H1 (cell line): ENCODE measurements around the gene CD47. TPM values are rescaled to one million over a fixed set of nuclear protein-coding genes. Genes with fewer than 3 reads are reported as not detected.

Experiments used
- CTCF ChIA-PET: fragments of 300-600 bp; sonication (Branson Sonifier 250); formaldehyde crosslinking; loops from one replicate; lab custom pipeline; 2021; ENCODE audit not compliant: partially characterized antibody; lab: Charles Lee
- POLR2A ChIA-PET: fragments of 300-600 bp; sonication (Branson Sonifier 250); formaldehyde crosslinking; loops from one replicate; lab custom pipeline; 2021; ENCODE audit warnings: inconsistent platforms; ENCODE audit not compliant: partially characterized antibody; lab: Charles Lee
- DNase-seq, 2 experiments: peaks; one replicate each; pipeline versions ENCODE4 v3.0.0 to v3.0.0-alpha.2; 2010 to 2022; ENCODE audit warnings: low spot score in 2 of 2, low read depth in 1 of 2, mixed read lengths in 1 of 2
- FAIRE-seq: peaks from 2 replicates; lab custom pipeline; 2011; peaks lifted over from hg19 to GRCh38; lab: Jason Lieb, UNC
- H2AFZ ChIP-seq: 2 replicates; pipeline ENCODE4 v1.8.1; 2012; ENCODE audit warnings: low read length, inconsistent platforms
- H2AK5ac ChIP-seq: 2 replicates; pipeline ENCODE4 v1.6.1; 2013; ENCODE audit warnings: low read depth, low read length
- H2BK120ac ChIP-seq: replicated peaks from 2 replicates; pipeline ENCODE3; 2013; ENCODE audit warnings: low read depth, low read length, inconsistent platforms
- H2BK12ac ChIP-seq: 2 replicates; pipeline ENCODE4 v1.6.1; 2013; ENCODE audit warnings: low read depth, low read length
- H2BK15ac ChIP-seq: 2 replicates; pipeline ENCODE4 v1.6.1; 2013; ENCODE audit warnings: low read length
- H2BK20ac ChIP-seq: 2 replicates; pipeline ENCODE4 v1.6.1; 2013; ENCODE audit warnings: low read length
- H2BK5ac ChIP-seq: 2 replicates; pipeline ENCODE4 v1.6.1; 2013; ENCODE audit warnings: low read depth, low read length
- H3K14ac ChIP-seq: 2 replicates; pipeline ENCODE4 v1.6.1; 2013; ENCODE audit warnings: inconsistent platforms; ENCODE audit not compliant: insufficient read length
- H3K18ac ChIP-seq: 2 replicates; pipeline ENCODE4 v1.6.1; 2013; ENCODE audit warnings: low read length; ENCODE audit errors: extremely low read depth
- H3K23ac ChIP-seq: 2 replicates; pipeline ENCODE4 v1.6.1; 2013; ENCODE audit warnings: inconsistent platforms; ENCODE audit not compliant: insufficient read length
- H3K23me2 ChIP-seq: 2 replicates; pipeline ENCODE4 v1.6.1; 2013; ENCODE audit warnings: low read depth, low read length
- H3K27ac ChIP-seq: 2 replicates; pipeline ENCODE4 v1.6.1; 2011; ENCODE audit warnings: low read depth, low read length, inconsistent platforms
- H3K27me3 ChIP-seq, 4 experiments: replicated peaks in 1 of 4; 1 replicate in 1 of 4; 2 replicates in 3 of 4; pipeline versions ENCODE4 v1.6.1 to v1.8.1; 2011 to 2013; ENCODE audit warnings: low read length in 3 of 4, mild to moderate bottlenecking in 3 of 4, inconsistent platforms in 2 of 4, mixed read lengths in 2 of 4, moderate library complexity in 1 of 4; ENCODE audit not compliant: control insufficient read depth in 3 of 4, insufficient read depth in 3 of 4; ENCODE audit errors: extremely low read depth in 1 of 4
- H3K36me3 ChIP-seq, 4 experiments: 2 replicates each; pipeline versions ENCODE4 v1.6.1 to v1.8.1; 2011 to 2013; ENCODE audit warnings: mild to moderate bottlenecking in 4 of 4, low read length in 3 of 4, moderate library complexity in 2 of 4, control low read depth in 1 of 4, inconsistent platforms in 1 of 4; ENCODE audit not compliant: insufficient read depth in 4 of 4, control insufficient read depth in 2 of 4
- H3K4ac ChIP-seq: replicated peaks from 2 replicates; pipeline ENCODE3; 2013; ENCODE audit warnings: low read length, low read depth, mixed read lengths, inconsistent platforms; ENCODE audit not compliant: insufficient read length
- H3K4me1 ChIP-seq, 4 experiments: replicated peaks in 1 of 4; 1 replicate in 1 of 4; 2 replicates in 3 of 4; pipeline versions ENCODE4 v1.6.1 to v1.8.1; 2011 to 2013; ENCODE audit warnings: low read length in 3 of 4, inconsistent platforms in 2 of 4, mixed read lengths in 1 of 4; ENCODE audit not compliant: insufficient read depth in 4 of 4, control insufficient read depth in 3 of 4
- H3K4me2 ChIP-seq, 2 experiments: 2 replicates each; pipeline versions ENCODE4 v1.6.1 to v1.8.1; 2011 to 2013; ENCODE audit warnings: low read depth in 2 of 2, low read length in 2 of 2, control low read depth in 1 of 2, inconsistent platforms in 1 of 2, mild to moderate bottlenecking in 1 of 2; ENCODE audit not compliant: insufficient read depth in 1 of 2
- H3K4me3 ChIP-seq, 4 experiments: fragments of 200-600, 300-600 bp in 1 of 4; sonication (generic), shearing (Covaris generic), sonication (Bioruptor Twin) in 1 of 4; 2 replicates each; pipeline versions ENCODE4 v1.5.1 to v1.8.1; 2011 to 2016; ENCODE audit warnings: low read length in 4 of 4, low read depth in 3 of 4, control low read depth in 2 of 4, inconsistent platforms in 2 of 4, mild to moderate bottlenecking in 2 of 4, mixed read lengths in 1 of 4, moderate library complexity in 1 of 4; ENCODE audit not compliant: insufficient read depth in 2 of 4; ENCODE audit errors: extremely low read depth in 1 of 4
- H3K56ac ChIP-seq: replicated peaks from 2 replicates; pipeline ENCODE3; 2013; ENCODE audit warnings: low read depth, mild to moderate bottlenecking, mixed read lengths, low read length, inconsistent platforms; ENCODE audit not compliant: insufficient read length
- H3K79me1 ChIP-seq: 2 replicates; pipeline ENCODE4 v1.6.1; 2013; ENCODE audit warnings: low read depth, low read length, control low read depth
- H3K79me2 ChIP-seq, 2 experiments: 2 replicates each; pipeline versions ENCODE4 v1.6.1 to v1.8.1; 2012 to 2013; ENCODE audit warnings: low read length in 2 of 2, mild to moderate bottlenecking in 2 of 2, inconsistent platforms in 1 of 2; ENCODE audit not compliant: insufficient read depth in 2 of 2, control insufficient read depth in 1 of 2
- H3K9ac ChIP-seq, 4 experiments: replicated peaks in 1 of 4; 1 replicate in 1 of 4; 2 replicates in 3 of 4; pipeline versions ENCODE4 v1.6.1 to v1.8.1; 2011 to 2013; ENCODE audit warnings: low read depth in 3 of 4, low read length in 3 of 4, control low read depth in 2 of 4, mild to moderate bottlenecking in 2 of 4, moderate library complexity in 2 of 4, inconsistent platforms in 1 of 4; ENCODE audit errors: extremely low read depth in 1 of 4
- H3K9me3 ChIP-seq, 2 experiments: 2 replicates each; pipeline versions ENCODE4 v1.6.1 to v1.8.1; 2012 to 2013; ENCODE audit warnings: mild to moderate bottlenecking in 2 of 2, moderate library complexity in 2 of 2, control low read depth in 1 of 2, inconsistent platforms in 1 of 2, low read depth in 1 of 2, low read length in 1 of 2, mixed read lengths in 1 of 2; ENCODE audit not compliant: insufficient read depth in 2 of 2
- H4K20me1 ChIP-seq, 2 experiments: replicated peaks in 1 of 2; 2 replicates each; pipeline versions ENCODE3 to v1.8.1; 2011 to 2013; ENCODE audit warnings: inconsistent platforms in 2 of 2, low read length in 2 of 2, mild to moderate bottlenecking in 1 of 2; ENCODE audit not compliant: insufficient read depth in 2 of 2, control insufficient read depth in 1 of 2
- H4K5ac ChIP-seq: 2 replicates; pipeline ENCODE4 v1.6.1; 2013; ENCODE audit warnings: low read length, low read depth, mixed read lengths, inconsistent platforms; ENCODE audit not compliant: insufficient read length
- H4K8ac ChIP-seq: 2 replicates; pipeline ENCODE4 v1.8.0; 2013; ENCODE audit warnings: mild to moderate bottlenecking, moderate library complexity, low read length, inconsistent platforms; ENCODE audit not compliant: insufficient read depth; ENCODE audit errors: extremely low read depth
- H4K91ac ChIP-seq: replicated peaks from 2 replicates; pipeline ENCODE3; 2013; ENCODE audit warnings: low read length, mixed read lengths, inconsistent platforms; ENCODE audit not compliant: insufficient read length
- CEBPB ChIP-seq: IDR thresholded peaks from 2 replicates; pipeline ENCODE4 v1.6.1; 2012; ENCODE audit warnings: low read depth, low read length
- CREB1 ChIP-seq: IDR thresholded peaks from 2 replicates; pipeline ENCODE4 v1.6.1; 2012; ENCODE audit warnings: inconsistent platforms
- EP300 ChIP-seq, 2 experiments: IDR thresholded peaks; 1 replicate in 1 of 2; 2 replicates in 1 of 2; pipeline ENCODE4 v1.6.1; 2011 to 2012; ENCODE audit warnings: low read depth in 2 of 2, low read length in 2 of 2, mild to moderate bottlenecking in 2 of 2, borderline replicate concordance in 1 of 2, inconsistent platforms in 1 of 2, moderate library complexity in 1 of 2
- FOSL1 ChIP-seq: IDR thresholded peaks from 2 replicates; pipeline ENCODE4 v1.6.1; 2011; ENCODE audit warnings: mild to moderate bottlenecking, low read depth, low read length, moderate library complexity; ENCODE audit not compliant: insufficient read depth
- MAX ChIP-seq: IDR thresholded peaks from 2 replicates; pipeline ENCODE4 v1.6.1; 2012; ENCODE audit warnings: inconsistent platforms
- RNF2 ChIP-seq: fragments of 200-900, 300-1000 bp; sonication (generic); IDR thresholded peaks from 2 replicates; pipeline ENCODE4 v1.7.1; 2016; ENCODE audit warnings: borderline replicate concordance, low read depth, mild to moderate bottlenecking, antibody characterized with exemption, low read length; ENCODE audit not compliant: poor library complexity, severe bottlenecking; ENCODE audit errors: missing control alignments
- RXRA ChIP-seq: IDR thresholded peaks from 2 replicates; pipeline ENCODE4 v1.6.1; 2011; ENCODE audit warnings: low read depth, mild to moderate bottlenecking, low read length, moderate library complexity; ENCODE audit not compliant: insufficient read depth
- SIX5 ChIP-seq: IDR thresholded peaks from 2 replicates; pipeline ENCODE4 v1.6.1; 2011; ENCODE audit warnings: mild to moderate bottlenecking, low read depth, low read length
- USF2 ChIP-seq: IDR thresholded peaks from 2 replicates; pipeline ENCODE4 v1.6.1; 2011; ENCODE audit warnings: low read length, improper control_type of control experiment
- WGBS, 2 experiments: shearing (Covaris generic) in 1 of 2; methylation state at CpG; one replicate each; pipeline versions ENCODE4 v1.1.6 to v1.1.7; 2013 to 2015; ENCODE audit warnings: low lambda C conversion rate in 2 of 2, mixed read lengths in 2 of 2, inconsistent platforms in 1 of 2, low coverage in 1 of 2, missing lambda C conversion rate in 1 of 2; ENCODE audit not compliant: insufficient replicate concordance in 2 of 2, insufficient coverage in 1 of 2, insufficient read length in 1 of 2; ENCODE audit errors: extremely low coverage in 1 of 2, missing lambda C conversion rate in 1 of 2; 5-methylcytosine and 5-hydroxymethylcytosine counted together
- polyA plus RNA-seq, 7 experiments: library from polyadenylated mRNA; depleted of rRNA in 3 of 7; stranded (reverse) in 5 of 7; unstranded in 2 of 7; fragments of >200 nt in 5 of 7; fragments of 200-250 nt in 2 of 7; gene quantifications; 1 replicate in 5 of 7; 2 replicates in 1 of 7; 4 replicates in 1 of 7; pipeline versions ENCODE4 v1.2.1 to v1.2.3, GENCODE V29; 2011 to 2013; ENCODE audit warnings: missing spikeins in 2 of 7, mixed read lengths in 2 of 7
- total RNA-seq: library from RNA; stranded (reverse); fragmentation: NEBNext Ultra II Directional; extraction: Animal tissue kit (Norgen Biotek cat#: 25700); gene quantifications from 2 replicates; pipeline ENCODE4 v1.2.1, GENCODE V29; 2021

Gene CD47
- total and polyA plus RNA-seq, 2 of the 8 experiments (the other 6 are each of a cell fraction or from before 2014, with no cell fraction given), result 14.4 to 19.3 TPM

- Histone ChIP-seq H3K4me2 (no peak overlapping the region), H3K27me3 (no peaks in the 10 kb centered on the region; a peak in 1 of 7 replicates), H4K91ac (no peak overlapping the region), H3K9me3 (no peaks in the 10 kb centered on the region), H3K36me3 (no peaks in the 10 kb centered on the region), H3K23me2 (peaks cover 2% of the 10 kb centered on the region; the same call in 1 of the 2 replicates), H2BK120ac (no peak overlapping the region), H2BK20ac (no peak overlapping the region), H2BK15ac (0 out of 2 replicates have a peak overlapping the region, but pooled peaks have one; percentile 5), H2AFZ (no peak overlapping the region), H3K18ac (no peak overlapping the region), H3K4me3 (no peak overlapping the region), H2BK5ac (no peak overlapping the region), H3K27ac (no peak overlapping the region), H3K56ac (no peak overlapping the region), H3K9ac (no peak overlapping the region), H3K23ac (no peak overlapping the region), H3K4ac (no peak overlapping the region), H3K4me1 (peaks cover 0 to 2% (median under 1%) of the 10 kb centered on the region in 4 experiments; a peak in 1 of 7 replicates), H3K14ac (no peak overlapping the region), H3K79me2 (no peaks in the 10 kb centered on the region), H2BK12ac (no peak overlapping the region), H4K5ac (no peak overlapping the region), H4K8ac (no peak overlapping the region), H4K20me1 (no peaks in the 10 kb centered on the region), H2AK5ac (no peak overlapping the region), H3K79me1 (no peaks in the 10 kb centered on the region)
- 86% methylated on average over 4 of the region's 4 CpGs; no CpG with 5 or more reads in 1 of the 2 experiments for WGBS, 2 experiments
- ChIA-PET CTCF (interaction anchor here (0.6 kb wide), 1 partner anchor 17 kb away, joined by 3 read pairs; no protein-coding TSS in a partner anchor), POLR2A (no interaction called here)
- DNase-seq (no peak), FAIRE-seq (no peak)
- TF ChIP-seq RNF2 (no peak), CREB1 (no peak), MAX (no peak), EP300 (IDR thresholded peaks at IDR 0.05; ENCODE audit: borderline replicate concordance in 1 of 2, low read depth in 2 of 2, low read length in 2 of 2) (no peak), CEBPB (no peak), USF2 (no peak), SIX5 (no peak), FOSL1 (no peak), RXRA (no peak)
Observed at GRCh38 chr3:108011616-108012015, 79.2 kb downstream of the CD47 start.
